Measurements from ENCODE around the gene TBP.

GRCh38 chr6:170533792-170534191, 20.4 kb upstream of the TBP start:
- TF ChIP-seq CTCF (IDR thresholded peaks at IDR 0.05) (no peak), EZH2 (IDR thresholded peaks at IDR 0.05; ENCODE audit: borderline replicate concordance, insufficient read depth, low read depth, low read length, poor library complexity, severe bottlenecking) (no peak)

All from B cell (primary cell).